ENCODE results near the gene FLCN.

FLCN gene

DNA sequence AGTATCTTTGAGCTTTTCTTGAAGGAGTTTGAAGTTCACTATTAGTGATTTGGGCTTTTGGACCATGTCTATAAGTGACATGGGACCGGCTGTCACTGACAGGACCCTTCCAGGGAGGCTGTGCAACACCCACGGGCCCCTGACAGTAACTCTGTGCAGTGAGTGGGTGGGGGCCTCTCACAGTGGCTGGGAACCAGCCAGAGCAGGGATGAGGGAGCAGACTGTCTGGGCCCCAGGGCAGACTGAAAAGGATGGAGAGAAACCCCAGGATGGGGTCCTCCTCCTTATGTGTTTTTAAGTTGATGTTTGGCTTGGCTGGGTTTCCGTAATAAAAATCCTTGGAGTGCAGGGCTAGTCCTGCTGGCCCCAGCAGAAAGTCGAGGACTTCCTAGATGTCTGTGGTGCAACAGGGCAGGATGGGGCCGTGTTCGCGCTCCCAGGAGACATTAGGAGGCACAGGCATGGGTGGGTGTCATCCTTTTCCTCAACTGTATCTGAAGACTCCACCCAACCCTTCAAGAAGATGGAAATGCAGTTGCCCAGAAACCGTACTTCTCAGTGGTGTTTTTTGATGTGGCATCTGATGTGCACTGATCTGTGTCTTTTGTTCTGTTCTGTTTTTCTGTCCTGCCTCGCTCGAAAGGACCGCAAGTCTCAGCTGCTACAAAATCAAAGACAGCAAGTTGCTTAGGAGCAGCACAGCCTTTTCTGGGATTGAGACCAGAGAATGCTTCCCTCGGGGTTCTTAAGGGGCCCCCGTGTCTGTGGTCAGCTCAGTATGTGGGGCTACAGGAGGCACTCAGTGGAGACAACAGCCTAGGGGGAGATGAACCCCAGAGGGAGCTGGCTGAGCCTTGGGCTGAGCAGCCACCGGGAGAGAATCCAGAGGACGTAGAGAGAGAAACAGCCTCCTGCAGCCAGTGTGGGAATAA is 55.0 kb downstream of the FLCN start:
- Histone ChIP-seq H3K4me1 (ENCODE audit: low read length) (no peaks in the 10 kb centered on the region), H3K9ac (ENCODE audit: low read length) (no peak overlapping the region), H3F3A (ENCODE audit: insufficient read depth, low read length) (no peaks in the 10 kb centered on the region), H3K9me3 (replicated peaks; ENCODE audit: insufficient read depth, low read length) (no peaks in the 10 kb centered on the region), H3K36me3 (replicated peaks; ENCODE audit: insufficient read depth, low read length) (0 out of 2 replicates have a peak, but pooled peaks cover 2% of the 10 kb centered on the region), H3K27me3 (replicated peaks; ENCODE audit: insufficient read depth, low read length) (no peaks in the 10 kb centered on the region), H4K20me1 (ENCODE audit: insufficient read depth, low read length) (no peaks in the 10 kb centered on the region), H3K4me3 (ENCODE audit: low read length) (no peak overlapping the region), H3K4me2 (ENCODE audit: low read depth, low read length) (no peak overlapping the region), H2AFZ (ENCODE audit: low read length) (no peak overlapping the region), H3K27ac (ENCODE audit: low read length) (no peak overlapping the region), H3K79me2 (ENCODE audit: low read length) (no peaks in the 10 kb centered on the region), H3K9me2 (replicated peaks; ENCODE audit: insufficient read depth, low read length) (no peaks in the 10 kb centered on the region)
- no peak for TF ChIP-seq EZH2 (optimal IDR thresholded peaks at IDR 0.05; ENCODE audit: low read depth, low read length)
- no peak for TF ChIP-seq EZH2phosphoT487 (IDR thresholded peaks at IDR 0.05; ENCODE audit: low read length)
- TF ChIP-seq, protein P1, sequence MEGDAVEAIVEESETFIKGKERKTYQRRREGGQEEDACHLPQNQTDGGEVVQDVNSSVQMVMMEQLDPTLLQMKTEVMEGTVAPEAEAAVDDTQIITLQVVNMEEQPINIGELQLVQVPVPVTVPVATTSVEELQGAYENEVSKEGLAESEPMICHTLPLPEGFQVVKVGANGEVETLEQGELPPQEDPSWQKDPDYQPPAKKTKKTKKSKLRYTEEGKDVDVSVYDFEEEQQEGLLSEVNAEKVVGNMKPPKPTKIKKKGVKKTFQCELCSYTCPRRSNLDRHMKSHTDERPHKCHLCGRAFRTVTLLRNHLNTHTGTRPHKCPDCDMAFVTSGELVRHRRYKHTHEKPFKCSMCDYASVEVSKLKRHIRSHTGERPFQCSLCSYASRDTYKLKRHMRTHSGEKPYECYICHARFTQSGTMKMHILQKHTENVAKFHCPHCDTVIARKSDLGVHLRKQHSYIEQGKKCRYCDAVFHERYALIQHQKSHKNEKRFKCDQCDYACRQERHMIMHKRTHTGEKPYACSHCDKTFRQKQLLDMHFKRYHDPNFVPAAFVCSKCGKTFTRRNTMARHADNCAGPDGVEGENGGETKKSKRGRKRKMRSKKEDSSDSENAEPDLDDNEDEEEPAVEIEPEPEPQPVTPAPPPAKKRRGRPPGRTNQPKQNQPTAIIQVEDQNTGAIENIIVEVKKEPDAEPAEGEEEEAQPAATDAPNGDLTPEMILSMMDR (IDR thresholded peaks at IDR 0.05; ENCODE audit: low read length): no peak
- no peak for DNase-seq

DNA sequence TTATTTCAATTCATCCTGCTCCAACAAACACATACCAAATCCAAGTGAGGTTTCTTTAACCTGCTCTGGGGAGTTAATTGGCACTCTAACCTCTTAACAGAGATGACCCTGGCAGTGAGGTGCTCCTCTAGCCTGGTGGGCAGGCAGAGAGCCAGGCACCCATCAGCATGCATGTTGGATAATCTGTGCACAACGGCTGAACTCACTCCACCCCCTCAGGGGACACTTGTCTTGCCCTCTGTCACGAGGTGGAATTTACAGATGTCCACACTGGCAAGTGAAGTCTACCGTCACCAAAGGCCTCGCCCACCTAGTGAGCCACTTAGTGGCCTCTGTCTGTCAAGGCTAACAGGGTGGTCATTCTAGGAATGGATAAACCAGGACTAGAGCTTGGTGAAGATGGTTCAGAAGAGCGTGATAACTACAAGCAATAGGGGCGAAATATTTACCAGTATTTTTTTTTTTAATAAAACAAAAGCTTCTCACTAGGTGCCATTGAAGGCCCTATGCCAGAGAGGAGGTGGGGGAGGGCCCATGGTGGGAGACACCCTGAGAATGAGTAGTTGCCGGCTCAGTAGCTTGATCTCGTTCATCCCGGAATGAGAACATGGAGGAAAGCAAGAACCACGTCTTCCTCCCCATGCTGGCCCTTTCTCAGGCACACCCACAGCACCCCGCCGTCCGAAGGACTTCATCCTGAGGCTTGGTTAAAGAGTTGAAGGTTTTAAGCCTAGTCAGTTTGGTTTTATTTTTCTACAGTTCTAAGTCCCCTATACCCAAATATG is 56.0 kb downstream of the FLCN start:
- Histone ChIP-seq H3K4me1 (ENCODE audit: low read length) (no peaks in the 10 kb centered on the region), H3K9me2 (replicated peaks; ENCODE audit: insufficient read depth, low read length) (no peaks in the 10 kb centered on the region), H3K27me3 (replicated peaks; ENCODE audit: insufficient read depth, low read length) (no peaks in the 10 kb centered on the region), H2AFZ (ENCODE audit: low read length) (no peak overlapping the region), H3K9me3 (replicated peaks; ENCODE audit: insufficient read depth, low read length) (no peaks in the 10 kb centered on the region), H3K4me2 (ENCODE audit: low read depth, low read length) (no peak overlapping the region), H3K4me3 (ENCODE audit: low read length) (no peak overlapping the region), H3K36me3 (replicated peaks; ENCODE audit: insufficient read depth, low read length) (0 out of 2 replicates have a peak, but pooled peaks cover 2% of the 10 kb centered on the region), H3K27ac (ENCODE audit: low read length) (no peak overlapping the region), H4K20me1 (ENCODE audit: insufficient read depth, low read length) (no peaks in the 10 kb centered on the region), H3K79me2 (ENCODE audit: low read length) (no peaks in the 10 kb centered on the region), H3K9ac (ENCODE audit: low read length) (no peak overlapping the region), H3F3A (ENCODE audit: insufficient read depth, low read length) (no peaks in the 10 kb centered on the region)
- TF ChIP-seq EZH2 (optimal IDR thresholded peaks at IDR 0.05; ENCODE audit: low read depth, low read length) (no peak), EZH2phosphoT487 (IDR thresholded peaks at IDR 0.05; ENCODE audit: low read length) (no peak)
- TF ChIP-seq, protein P1 (IDR thresholded peaks at IDR 0.05; ENCODE audit: low read length): no peak
- no peak for DNase-seq

DNA sequence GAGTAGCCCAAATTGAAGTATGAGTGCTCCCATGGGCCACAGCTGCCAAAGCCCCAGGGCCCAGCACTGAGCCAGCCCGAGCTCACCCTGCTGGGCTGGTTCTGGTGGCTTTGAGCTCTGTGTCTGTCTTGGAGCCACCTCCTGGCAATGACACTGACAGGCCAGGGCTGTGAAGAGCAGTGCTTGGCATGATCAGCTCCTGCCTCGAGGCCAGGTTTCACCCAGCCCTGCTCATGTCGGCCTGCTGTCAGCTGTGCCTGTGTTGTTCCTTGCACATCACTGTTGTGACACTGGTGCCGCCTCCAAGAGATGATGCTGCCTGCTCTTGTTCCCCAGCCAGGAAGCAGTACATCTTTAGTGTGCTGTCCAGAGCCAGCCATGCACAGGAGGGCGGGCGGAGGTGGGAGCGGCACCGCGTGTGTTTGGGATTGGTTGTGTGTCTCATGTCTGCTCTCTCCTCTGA is 56.8 kb downstream of the FLCN start:
- no peak for DNase-seq
- no peaks in the 10 kb centered on the region for H3K79me2 ChIP-seq (ENCODE audit: low read length)
- no peak overlapping the region for H2AFZ ChIP-seq (ENCODE audit: low read length)
- no peaks in the 10 kb centered on the region for H3K4me1 ChIP-seq (ENCODE audit: low read length)
- no peak overlapping the region for H3K4me2 ChIP-seq (ENCODE audit: low read depth, low read length)
- H3F3A ChIP-seq (ENCODE audit: insufficient read depth, low read length): no peaks in the 10 kb centered on the region
- H3K9me3 ChIP-seq (replicated peaks; ENCODE audit: insufficient read depth, low read length): no peaks in the 10 kb centered on the region
- no peaks in the 10 kb centered on the region for H3K9me2 ChIP-seq (replicated peaks; ENCODE audit: insufficient read depth, low read length)
- H4K20me1 ChIP-seq (ENCODE audit: insufficient read depth, low read length): no peaks in the 10 kb centered on the region
- no peak for TF ChIP-seq EZH2 (optimal IDR thresholded peaks at IDR 0.05; ENCODE audit: low read depth, low read length)
- TF ChIP-seq, protein P1 (IDR thresholded peaks at IDR 0.05; ENCODE audit: low read length): no peak
- H3K36me3 ChIP-seq (replicated peaks; ENCODE audit: insufficient read depth, low read length): 0 out of 2 replicates have a peak, but pooled peaks cover 2% of the 10 kb centered on the region
- H3K27me3 ChIP-seq (replicated peaks; ENCODE audit: insufficient read depth, low read length): no peaks in the 10 kb centered on the region
- no peak overlapping the region for H3K27ac ChIP-seq (ENCODE audit: low read length)
- H3K9ac ChIP-seq (ENCODE audit: low read length): no peak overlapping the region
- no peak overlapping the region for H3K4me3 ChIP-seq (ENCODE audit: low read length)

Measured in MM.1S (cell line).